HG02981 (cell line): ENCODE results near the gene ZNF584.
"Not testable (repeated sequence)": the region's sequence is repeated elsewhere in the genome, so short reads cannot be mapped to it uniquely, and the experiment has no call there.

Experiments
- ATAC-seq: cut with Tn5 transposase; IDR thresholded peaks from one replicate; pipeline ENCODE4 v1.9.1; 2021; ENCODE audit warnings: mild to moderate bottlenecking, moderate library complexity; ENCODE audit not compliant: unreplicated experiment

The ZNF584 gene

GRCh38 chr19:58408152-58409009 is at the start of gene ZNF584:
TSS of gene ZNF584 (plus strand) at chr19:58408649. CDS start at chr19:58409148, 499 bp downstream.
- ATAC-seq, result peak; percentile 94

GRCh38 chr19:58361900-58362271 is 46.6 kb upstream of the ZNF584 start:
- peak; percentile 15 for ATAC-seq

- ATAC-seq, result peak; percentile 83
Observed at GRCh38 chr19:58362272-58362994, 46.0 kb upstream of the ZNF584 start, which contains the start of gene ZNF497. TSS of gene ZNF497 (minus strand) at chr19:58362751. CDS start at chr19:58357635, 5,116 bp downstream.

- ATAC-seq, result no peak
Observed at GRCh38 chr19:58364146-58364545, 44.3 kb upstream of the ZNF584 start.

- ATAC-seq, result no peak
Observed at GRCh38 chr19:58366585-58367430, 41.6 kb upstream of the ZNF584 start.

GRCh38 chr19:58367698-58368454 is 40.6 kb upstream of the ZNF584 start:
- ATAC-seq, result no peak

GRCh38 chr19:58368561-58369360 is 39.7 kb upstream of the ZNF584 start:
- no peak for ATAC-seq

GRCh38 chr19:58372311-58373133 is 35.9 kb upstream of the ZNF584 start:
- ATAC-seq, result no peak

GRCh38 chr19:58374200-58374599 is 34.2 kb upstream of the ZNF584 start:
- no peak for ATAC-seq

- not testable (repeated sequence) for ATAC-seq
Observed at GRCh38 chr19:58376724-58377123, 31.7 kb upstream of the ZNF584 start.

- ATAC-seq, result no peak
Observed at GRCh38 chr19:58379246-58379645, 29.2 kb upstream of the ZNF584 start.

GRCh38 chr19:58380037-58380661 is 28.3 kb upstream of the ZNF584 start:
- ATAC-seq, result no peak

- ATAC-seq, result peak; percentile 77
Observed at GRCh38 chr19:58380662-58381459, 27.6 kb upstream of the ZNF584 start, which contains the start of gene ZNF837. TSS of gene ZNF837 (minus strand) at chr19:58381030. CDS start at chr19:58369332, 11,698 bp downstream.

GRCh38 chr19:58381460-58382212 is 26.8 kb upstream of the ZNF584 start:
- ATAC-seq, result no peak

GRCh38 chr19:58382997-58383603 is 25.3 kb upstream of the ZNF584 start:
- ATAC-seq, result no peak

- no peak for ATAC-seq
Observed at GRCh38 chr19:58385313-58385890, 23.0 kb upstream of the ZNF584 start.
